ENCODE measurements around the gene TOX2.

Gene TOX2

GRCh38 chr20:44023515-44024371 lies 109.1 kb downstream of the TOX2 start:
- no peak for DNase-seq

GRCh38 chr20:44024820-44025580 lies 110.3 kb downstream of the TOX2 start:
- no peak for DNase-seq

GRCh38 chr20:44025756-44026155 lies 111.1 kb downstream of the TOX2 start:
- no peak for DNase-seq

GRCh38 chr20:44026647-44027342 lies 112.1 kb downstream of the TOX2 start:
- DNase-seq, result no peak

- DNase-seq, result no peak
These were observed 112.8 kb downstream of the TOX2 start for GRCh38 chr20:44027343-44028002.

GRCh38 chr20:44028003-44028730 lies 113.5 kb downstream of the TOX2 start:
- no peak for DNase-seq

GRCh38 chr20:44028868-44029847 lies 114.5 kb downstream of the TOX2 start:
- no peak for DNase-seq

GRCh38 chr20:44029848-44030230 lies 115.2 kb downstream of the TOX2 start:
- DNase-seq, result no peak

- DNase-seq, result no peak
These were observed 115.7 kb downstream of the TOX2 start for GRCh38 chr20:44030394-44030793.

- DNase-seq, result no peak
These were observed 116.4 kb downstream of the TOX2 start for GRCh38 chr20:44031001-44031574.

- no peak for DNase-seq
These were observed 117.3 kb downstream of the TOX2 start for GRCh38 chr20:44031781-44032582.

GRCh38 chr20:44032583-44033331 lies 118.1 kb downstream of the TOX2 start:
- peak; percentile 42 for DNase-seq

GRCh38 chr20:44033344-44033743 lies 118.7 kb downstream of the TOX2 start:
- DNase-seq, result peak; percentile 41

GRCh38 chr20:44033873-44034272 lies 119.2 kb downstream of the TOX2 start:
- no peak for DNase-seq

- no peak for DNase-seq
These were observed 119.8 kb downstream of the TOX2 start for GRCh38 chr20:44034451-44034850.

- no peak for DNase-seq
These were observed 120.4 kb downstream of the TOX2 start for GRCh38 chr20:44034965-44035635.

GRCh38 chr20:44035924-44036323 lies 121.3 kb downstream of the TOX2 start:
- DNase-seq, result no peak

- DNase-seq, result peak; percentile 22
These were observed 121.8 kb downstream of the TOX2 start for GRCh38 chr20:44036441-44036840.
